GM12878 (cell line): Measurements from ENCODE around the gene APLN. TPM values are rescaled to one million over a fixed set of nuclear protein-coding genes. Genes with fewer than 3 reads are reported as not detected.

Source experiments
- ATAC-seq: fragments of 200-7000 bp; cut with Tn5 transposase; 3 replicates; pipeline ENCODE4 v1.9.1; 2020; ENCODE audit warnings: mild to moderate bottlenecking, moderate library complexity
- BruUV-seq: library from RNA; stranded (reverse); fragments of 400-500 nt; replicated peaks from 2 replicates; lab custom pipeline; 2021; lab: Mats Ljungman, UMichigan
- CTCF ChIA-PET: fragments of 300-600 bp; sonication (Branson Sonifier 250); formaldehyde crosslinking; extraction: SDS; loops from one replicate; lab custom pipeline; 2021; ENCODE audit warnings: inconsistent platforms; lab: Yijun Ruan, JAX
- POLR2A ChIA-PET: fragments of 350-600 bp; formaldehyde crosslinking; extraction: SDS; loops from one replicate; lab custom pipeline; 2021; ENCODE audit warnings: inconsistent platforms; lab: Charles Lee
- RAD21 ChIA-PET: fragments of 300-600 bp; sonication (Branson Sonifier 250); formaldehyde crosslinking; loops from one replicate; lab custom pipeline; 2023; ENCODE audit warnings: antibody characterized with exemption; ENCODE audit not compliant: unreplicated experiment; lab: Charles Lee
- SMC1A ChIA-PET: fragments of 300-600 bp; sonication (Branson Sonifier 250); formaldehyde crosslinking; loops from one replicate; lab custom pipeline; 2023; ENCODE audit not compliant: unreplicated experiment, uncharacterized antibody; lab: Charles Lee
- DNase-seq: peaks from one replicate; pipeline ENCODE4 v3.0.0-alpha.2; 2011; ENCODE audit warnings: low read depth, low spot score
- FAIRE-seq: peaks from 3 replicates; lab custom pipeline; 2011; peaks lifted over from hg19 to GRCh38; lab: Jason Lieb, UNC
- H2AFZ ChIP-seq: 2 replicates; pipeline ENCODE4 v1.6.0; 2011; ENCODE audit warnings: low read depth, low read length, control low read depth; ENCODE audit not compliant: control insufficient read depth
- H3K27ac ChIP-seq: 2 replicates; pipeline ENCODE4 v1.5.1; 2011; ENCODE audit warnings: control low read depth; ENCODE audit not compliant: control insufficient read depth, insufficient read depth
- H3K27me3 ChIP-seq, 2 experiments: replicated peaks in 1 of 2; 2 replicates each; pipeline versions ENCODE4 v1.6.0 to v1.6.1; 2011; ENCODE audit warnings: low read length in 1 of 2; ENCODE audit not compliant: control insufficient read depth in 2 of 2, insufficient read depth in 2 of 2
- H3K36me3 ChIP-seq, 2 experiments: 2 replicates each; pipeline ENCODE4 v1.5.1; 2011; ENCODE audit warnings: low read length in 1 of 2; ENCODE audit not compliant: control insufficient read depth in 2 of 2, insufficient read depth in 2 of 2
- H3K4me1 ChIP-seq: 2 replicates; pipeline ENCODE4 v1.6.1; 2011; ENCODE audit warnings: mild to moderate bottlenecking, low read length, moderate library complexity, mixed read lengths; ENCODE audit not compliant: control insufficient read depth, insufficient read depth
- H3K4me2 ChIP-seq: 2 replicates; pipeline ENCODE4 v1.6.0; 2011; ENCODE audit warnings: control low read depth; ENCODE audit not compliant: control insufficient read depth, insufficient read depth
- H3K4me3 ChIP-seq: fragments of 200-600 bp; sonication (generic); 2 replicates; pipeline ENCODE4 v1.5.1; 2016
- H3K79me2 ChIP-seq: 2 replicates; pipeline ENCODE4 v1.6.0; 2011; ENCODE audit warnings: low read length; ENCODE audit not compliant: control insufficient read depth, insufficient read depth
- H3K9ac ChIP-seq: 2 replicates; pipeline ENCODE4 v1.8.0; 2011; ENCODE audit warnings: low read length, control low read depth, mixed read lengths; ENCODE audit not compliant: control insufficient read depth, insufficient read depth
- H3K9me3 ChIP-seq: replicated peaks from 3 replicates; pipeline ENCODE4 v1.5.1; 2011; ENCODE audit warnings: mild to moderate bottlenecking, low read length; ENCODE audit not compliant: control insufficient read depth, insufficient read depth
- H4K20me1 ChIP-seq: 2 replicates; pipeline ENCODE4 v1.6.0; 2011; ENCODE audit not compliant: control insufficient read depth, insufficient read depth
- BMI1 ChIP-seq: fragments of 450-650 bp; IDR thresholded peaks from 2 replicates; pipeline ENCODE4 v1.6.1; 2016; ENCODE audit warnings: mild to moderate bottlenecking, moderate library complexity, borderline replicate concordance
- CHD2 ChIP-seq: IDR thresholded peaks from 2 replicates; pipeline ENCODE4 v1.6.1; 2011; ENCODE audit warnings: low read depth, low read length, improper control_type of control experiment, borderline replicate concordance
- GATAD2B ChIP-seq: fragments of 450-650 bp; conservative IDR thresholded peaks from 2 replicates; pipeline ENCODE4 v1.6.1; 2017; ENCODE audit warnings: low read depth, mild to moderate bottlenecking, moderate library complexity
- NFIC ChIP-seq: IDR thresholded peaks from 2 replicates; pipeline ENCODE4 v1.6.1; 2012; ENCODE audit warnings: low read depth, mild to moderate bottlenecking, inconsistent platforms, low read length, moderate library complexity
- RELA ChIP-seq: fragments of 450-650 bp; IDR thresholded peaks from 2 replicates; pipeline ENCODE4 v1.8.0; 2014; ENCODE audit warnings: borderline replicate concordance; ENCODE audit not compliant: partially characterized antibody
- RELB ChIP-seq: fragments of 450-650 bp; IDR thresholded peaks from 2 replicates; pipeline ENCODE4 v1.6.1; 2017; ENCODE audit warnings: low read depth, mild to moderate bottlenecking, moderate library complexity
- SPI1 ChIP-seq: IDR thresholded peaks from 2 replicates; pipeline ENCODE4 v1.6.1; 2011; ENCODE audit warnings: low read depth, mild to moderate bottlenecking, low read length, moderate library complexity, borderline replicate concordance; ENCODE audit not compliant: insufficient read depth
- SUPT20H ChIP-seq: IDR thresholded peaks from 2 replicates; pipeline ENCODE4 v1.6.1; 2011; ENCODE audit warnings: low read depth, mild to moderate bottlenecking, low read length, moderate library complexity, borderline replicate concordance; ENCODE audit not compliant: control insufficient read depth
- ZNF24 ChIP-seq: fragments of 450-650 bp; IDR thresholded peaks from 2 replicates; pipeline ENCODE4 v1.6.1; 2017; ENCODE audit warnings: antibody characterized with exemption, mild to moderate bottlenecking
- WGBS: methylation state at CpG from one replicate; pipeline ENCODE4 v1.1.6; 2016; ENCODE audit warnings: low lambda C conversion rate; ENCODE audit not compliant: insufficient replicate concordance, insufficient coverage; ENCODE audit errors: missing lambda C conversion rate; 5-methylcytosine and 5-hydroxymethylcytosine counted together
- in situ Hi-C: fragments of 300-500 bp; cut with MboI; formaldehyde crosslinking; loops from 9 replicates; pipeline ENCODE4 v1.14.3; 2018; ENCODE audit warnings: mixed read lengths
- intact Hi-C: fragments of 100-400 bp; cut with micrococcal nuclease; formaldehyde crosslinking; loops from one replicate; pipeline ENCODE4 v1.14.2; 2022; ENCODE audit not compliant: unreplicated experiment
- polyA plus RNA-seq, 11 experiments: library from polyadenylated mRNA; depleted of rRNA in 4 of 11; unstranded in 6 of 11; stranded (reverse) in 5 of 11; fragments of >200 nt; fragmentation: Nextera tagmentation in 4 of 11; fragmentation: Illumina TruSeq in 1 of 11; extraction: Ambion mirVana in 4 of 11; extraction: Trizol in 1 of 11; gene quantifications; 1 replicate in 1 of 11; 2 replicates in 10 of 11; pipeline versions ENCODE4 v1.2.1 to v1.2.3, GENCODE V29; 2011 to 2016; ENCODE audit warnings: inconsistent platforms in 2 of 11, missing spikeins in 2 of 11, low read depth in 1 of 11
- total RNA-seq, 4 experiments: library from RNA; depleted of rRNA in 3 of 4; stranded (reverse); fragments of >200 nt in 3 of 4; fragmentation: Illumina TruSeq in 1 of 4; extraction: Trizol in 1 of 4; gene quantifications; 2 replicates each; pipeline versions ENCODE4 v1.2.1 to v1.2.3, GENCODE V29; 2013 to 2021
- TF ChIP-seq, protein P1 (sequence below), 3 experiments: IDR thresholded peaks in 2 of 3; conservative IDR thresholded peaks in 1 of 3; 2 replicates each; pipeline ENCODE4 v1.5.1; 2011; ENCODE audit warnings: low read depth in 3 of 3, low read length in 3 of 3, mild to moderate bottlenecking in 3 of 3, control low read depth in 2 of 3, moderate library complexity in 2 of 3, inconsistent platforms in 1 of 3, mixed read lengths in 1 of 3; ENCODE audit not compliant: control insufficient read depth in 2 of 3, insufficient read depth in 1 of 3; ENCODE audit errors: extremely low read depth in 1 of 3

The APLN gene
- total and polyA plus RNA-seq, 10 of the 15 experiments (the other 5 are each of a cell fraction or from before 2014, with no cell fraction given), result 0.31 TPM; not detected in 9

DNA sequence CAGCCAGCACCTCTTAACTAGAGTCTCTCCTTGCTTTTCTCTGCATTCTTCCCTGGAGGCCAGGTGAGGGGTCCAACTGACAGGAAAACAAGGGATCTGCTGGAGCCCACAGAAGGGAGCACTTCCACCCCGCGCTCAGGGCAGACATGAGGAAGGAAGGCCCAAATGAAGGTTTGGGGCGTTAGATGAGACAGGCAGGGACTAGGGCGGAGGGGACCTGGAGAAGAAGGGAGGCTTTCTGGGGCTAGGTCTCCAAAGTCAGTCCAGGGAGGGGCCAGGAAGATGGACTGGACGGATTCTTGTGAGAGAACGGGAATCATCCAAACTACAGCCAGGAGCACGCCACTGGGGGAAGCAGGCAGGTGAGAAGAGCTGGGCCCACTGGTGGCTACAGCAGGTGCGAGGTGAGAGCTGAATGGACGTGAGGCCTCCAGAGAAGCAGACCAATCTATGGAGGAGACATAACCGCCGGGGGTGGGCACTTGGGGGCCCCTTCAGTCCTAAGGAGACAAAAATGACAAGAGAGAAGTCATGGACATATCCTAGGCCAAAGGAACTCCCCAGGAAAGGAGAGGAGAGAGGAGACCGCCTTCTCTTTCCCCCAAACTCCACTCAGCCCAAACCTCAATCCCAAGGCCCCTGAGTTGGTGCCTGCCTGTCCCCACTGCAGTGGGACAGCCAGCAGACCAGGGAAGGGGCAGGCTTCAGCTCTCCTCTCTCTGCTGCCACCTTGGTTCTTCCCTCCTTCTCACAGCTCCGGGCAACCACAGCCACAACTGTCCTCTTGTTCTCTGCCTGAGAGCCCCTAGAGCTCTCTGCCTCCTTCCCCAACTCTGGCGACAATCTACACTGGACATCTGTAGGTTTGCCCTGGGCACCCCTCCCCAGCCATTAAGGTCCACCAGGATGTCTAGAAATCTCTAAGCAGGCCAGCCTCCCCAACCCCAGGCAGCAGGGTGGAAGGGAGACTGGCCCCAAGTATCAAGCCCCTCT lies 7.0 kb downstream of the APLN start (continued):
- TF ChIP-seq SPI1, result no peak
- TF ChIP-seq BMI1, result no peak
- TF ChIP-seq, protein P1, sequence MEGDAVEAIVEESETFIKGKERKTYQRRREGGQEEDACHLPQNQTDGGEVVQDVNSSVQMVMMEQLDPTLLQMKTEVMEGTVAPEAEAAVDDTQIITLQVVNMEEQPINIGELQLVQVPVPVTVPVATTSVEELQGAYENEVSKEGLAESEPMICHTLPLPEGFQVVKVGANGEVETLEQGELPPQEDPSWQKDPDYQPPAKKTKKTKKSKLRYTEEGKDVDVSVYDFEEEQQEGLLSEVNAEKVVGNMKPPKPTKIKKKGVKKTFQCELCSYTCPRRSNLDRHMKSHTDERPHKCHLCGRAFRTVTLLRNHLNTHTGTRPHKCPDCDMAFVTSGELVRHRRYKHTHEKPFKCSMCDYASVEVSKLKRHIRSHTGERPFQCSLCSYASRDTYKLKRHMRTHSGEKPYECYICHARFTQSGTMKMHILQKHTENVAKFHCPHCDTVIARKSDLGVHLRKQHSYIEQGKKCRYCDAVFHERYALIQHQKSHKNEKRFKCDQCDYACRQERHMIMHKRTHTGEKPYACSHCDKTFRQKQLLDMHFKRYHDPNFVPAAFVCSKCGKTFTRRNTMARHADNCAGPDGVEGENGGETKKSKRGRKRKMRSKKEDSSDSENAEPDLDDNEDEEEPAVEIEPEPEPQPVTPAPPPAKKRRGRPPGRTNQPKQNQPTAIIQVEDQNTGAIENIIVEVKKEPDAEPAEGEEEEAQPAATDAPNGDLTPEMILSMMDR (IDR thresholded peaks at IDR 0.05 in 2 of 3, conservative IDR thresholded peaks at IDR 0.05 in 1 of 3; ENCODE audit: control insufficient read depth in 2 of 3, extremely low read depth in 1 of 3, insufficient read depth in 1 of 3, low read depth in 3 of 3, low read length in 3 of 3), result no peak
- TF ChIP-seq SUPT20H, result no peak

GRCh38 chrX:129646566-129647417 lies 8.0 kb downstream of the APLN start:
- ChIA-PET SMC1A (interaction anchor here (1.0 kb wide), 1 partner anchor 153 kb away, joined by 3 read pairs; no protein-coding TSS in a partner anchor), CTCF (interaction anchor here (0.6 to 2.1 kb wide), 3 partner anchors 9 to 1981 kb away, joined by 3 to 6 read pairs (median 3); no protein-coding TSS in a partner anchor), POLR2A (no interaction called here), RAD21 (no interaction called here)
- ATAC-seq (no peak), DNase-seq (no peak), FAIRE-seq (no peak)
- BruUV-seq, result no TSS peak
- WGBS, result 9% methylated on average over 12 of the region's 13 CpGs
- Histone ChIP-seq H3K36me3 (no peaks in the 10 kb centered on the region), H3K4me3 (no peak overlapping the region), H3K4me2 (no peak overlapping the region), H3K79me2 (no peaks in the 10 kb centered on the region), H2AFZ (no peak overlapping the region), H3K27ac (no peak overlapping the region), H3K9me3 (no peaks in the 10 kb centered on the region), H3K4me1 (no peaks in the 10 kb centered on the region), H3K9ac (no peak overlapping the region), H4K20me1 (no peaks in the 10 kb centered on the region), H3K27me3 (peaks cover 0 to 2% of the 10 kb centered on the region in 2 experiments; a peak in 2 of 4 replicates)
- in situ Hi-C loops (no loop called here), intact Hi-C loops (no loop called here)
- no peak for TF ChIP-seq RELB
- TF ChIP-seq CHD2, result no peak
- no peak for TF ChIP-seq ZNF24
- no peak for TF ChIP-seq NFIC
- no peak for TF ChIP-seq RELA
- no peak for TF ChIP-seq GATAD2B
